Endodermal cell (in vitro differentiated cells): ENCODE data around the gene TBC1D19. TPM values are rescaled to one million over a fixed set of nuclear protein-coding genes. Genes with fewer than 3 reads are reported as not detected.

Experiments used
- DNase-seq: peaks from one replicate; pipeline ENCODE4 v3.0.0-alpha.2; 2017
- H3K27ac ChIP-seq: 2 replicates; pipeline ENCODE4 v1.5.1; 2013; ENCODE audit warnings: mild to moderate bottlenecking, low read depth, low read length, moderate library complexity
- H3K27me3 ChIP-seq: 2 replicates; pipeline ENCODE4 v1.6.1; 2013; ENCODE audit warnings: mild to moderate bottlenecking, low read length, moderate library complexity; ENCODE audit not compliant: insufficient read depth, control insufficient read depth, poor library complexity, severe bottlenecking
- H3K36me3 ChIP-seq: 2 replicates; pipeline ENCODE4 v1.7.0; 2013; ENCODE audit warnings: mild to moderate bottlenecking, low read length, moderate library complexity; ENCODE audit not compliant: control insufficient read depth, insufficient read depth
- H3K4me1 ChIP-seq: one replicate; pipeline ENCODE4 v1.7.0; 2013; ENCODE audit warnings: low read length; ENCODE audit not compliant: control insufficient read depth, insufficient read depth
- H3K4me3 ChIP-seq: 2 replicates; pipeline ENCODE4 v1.5.1; 2013; ENCODE audit warnings: mild to moderate bottlenecking, low read length, moderate library complexity
- H3K9ac ChIP-seq: 2 replicates; pipeline ENCODE4 v1.6.1; 2013; ENCODE audit warnings: mild to moderate bottlenecking, low read length, moderate library complexity; ENCODE audit not compliant: poor library complexity, severe bottlenecking; ENCODE audit errors: extremely low read depth
- H3K9me3 ChIP-seq: 2 replicates; pipeline ENCODE4 v1.6.1; 2013; ENCODE audit warnings: mild to moderate bottlenecking, low read length, moderate library complexity; ENCODE audit not compliant: control insufficient read depth
- H3K27ac Mint-ChIP-seq: 2 replicates; pipeline ENCODE4 v1.8.0; 2020; ENCODE audit warnings: mixed read lengths
- H3K27me3 Mint-ChIP-seq: 2 replicates; pipeline ENCODE4 v1.8.0; 2021; ENCODE audit warnings: mild to moderate bottlenecking, mixed read lengths; ENCODE audit not compliant: insufficient read depth
- H3K36me3 Mint-ChIP-seq: 2 replicates; pipeline ENCODE4 v1.8.0; 2020; ENCODE audit warnings: low read depth, mixed read lengths
- H3K4me1 Mint-ChIP-seq: 2 replicates; pipeline ENCODE4 v1.8.0; 2020; ENCODE audit warnings: mixed read lengths
- H3K4me3 Mint-ChIP-seq: 2 replicates; pipeline ENCODE4 v1.8.0; 2020; ENCODE audit warnings: mild to moderate bottlenecking, moderate library complexity, mixed read lengths
- H3K9me3 Mint-ChIP-seq: 2 replicates; pipeline ENCODE4 v1.8.0; 2020; ENCODE audit warnings: mild to moderate bottlenecking, mixed read lengths
- CTCF ChIP-seq: fragments of 200-600 bp; sonication (generic); conservative IDR thresholded peaks from 2 replicates; pipeline ENCODE4 v1.5.0; 2021; ENCODE audit warnings: antibody characterized with exemption, mild to moderate bottlenecking
- WGBS, 2 experiments: methylation state at CpG; one replicate each; pipeline versions ENCODE4 v1.1.5 to v1.1.7; 2013; ENCODE audit warnings: missing lambda C conversion rate in 2 of 2, mixed read lengths in 1 of 2; ENCODE audit not compliant: insufficient coverage in 1 of 2, insufficient read length in 1 of 2; 5-methylcytosine and 5-hydroxymethylcytosine counted together
- total RNA-seq, 2 donors: library from RNA; stranded (reverse); fragmentation: NEBNext Ultra II Directional in 1 of 2; extraction: Animal tissue kit (Norgen Biotek cat#: 25700) in 1 of 2; gene quantifications; 2 replicates in 1 of 2; 3 replicates in 1 of 2; pipeline ENCODE4 v1.2.1, GENCODE V29; 2021

Gene TBC1D19
- total RNA-seq, 2 donors from 2014 or later = 7.0 to 9.9 TPM

DNA sequence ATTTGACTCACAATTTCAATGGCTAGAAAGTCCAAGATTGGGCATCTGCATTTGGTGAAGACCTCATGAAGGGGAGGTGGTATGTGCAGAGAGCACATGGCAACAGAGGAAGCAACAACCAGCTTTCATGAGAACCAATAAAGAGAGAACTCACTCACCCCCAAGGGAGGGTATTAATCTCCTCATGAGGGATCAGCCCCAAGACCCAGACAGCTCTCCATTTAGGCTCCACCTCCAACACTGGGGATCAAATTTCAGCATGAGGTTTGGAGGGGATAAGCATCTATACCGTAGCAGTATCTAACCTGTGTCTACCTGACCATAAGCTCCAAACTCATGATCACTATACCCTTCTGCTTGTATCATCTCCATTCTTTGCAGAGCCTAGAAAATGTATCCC, 9.3 kb upstream of the TBC1D19 start:
- Mint-ChIP-seq H3K27ac (no peak overlapping the region), H3K27me3 (no peaks in the 10 kb centered on the region), H3K4me1 (peaks cover 6% of the 10 kb centered on the region), H3K9me3 (no peaks in the 10 kb centered on the region), H3K4me3 (no peak overlapping the region), H3K36me3 (no peaks in the 10 kb centered on the region)
- Histone ChIP-seq H3K27me3 (no peaks in the 10 kb centered on the region), H3K27ac (no peak overlapping the region), H3K9ac (no peak overlapping the region), H3K4me3 (no peak overlapping the region), H3K4me1 (no peaks in the 10 kb centered on the region), H3K36me3 (no peaks in the 10 kb centered on the region), H3K9me3 (no peaks in the 10 kb centered on the region)
- DNase-seq = peak; percentile 53
- no peak for TF ChIP-seq CTCF
- 63% methylated on average over 1 of the region's 1 CpG; no CpG with 5 or more reads in 1 of the 2 experiments for WGBS, 2 experiments

- H3K4me1 ChIP-seq = no peaks in the 10 kb centered on the region
- TF ChIP-seq CTCF = no peak
- Mint-ChIP-seq H3K9me3 (no peaks in the 10 kb centered on the region), H3K36me3 (no peaks in the 10 kb centered on the region), H3K4me1 (peaks cover 6% of the 10 kb centered on the region), H3K4me3 (no peak overlapping the region), H3K27ac (no peak overlapping the region), H3K27me3 (peaks cover 5% of the 10 kb centered on the region)
- H3K9me3 ChIP-seq = no peaks in the 10 kb centered on the region
- H3K9ac ChIP-seq = no peak overlapping the region
- 91% methylated on average over 4 to 7 of the region's 7 CpGs for WGBS, 2 experiments
- no peaks in the 10 kb centered on the region for H3K36me3 ChIP-seq
- H3K4me3 ChIP-seq = no peak overlapping the region
- DNase-seq = peak; percentile 52
- H3K27me3 ChIP-seq = no peaks in the 10 kb centered on the region
- no peak overlapping the region for H3K27ac ChIP-seq
Measured at GRCh38 chr4:26576231-26576739, 7.6 kb upstream of the TBC1D19 start.

DNA sequence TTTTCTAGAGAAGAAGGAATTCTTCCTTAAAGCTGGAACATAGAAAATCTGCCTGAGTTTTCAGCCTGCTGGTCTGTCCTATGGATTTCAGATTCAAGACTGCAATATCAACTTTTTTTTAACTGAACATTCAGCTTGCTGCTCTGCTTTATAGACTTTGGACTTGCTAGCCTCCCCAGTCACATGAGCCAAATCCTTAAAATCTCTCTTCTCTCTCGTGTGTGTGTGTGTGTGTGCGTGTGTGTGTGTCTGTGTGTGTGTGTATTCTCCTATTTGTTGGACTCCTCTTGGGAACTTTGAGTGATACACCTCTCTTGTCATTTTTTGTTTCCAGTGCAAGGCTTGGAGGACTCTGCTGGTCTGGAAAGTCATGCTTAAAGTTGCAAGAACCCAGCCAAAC, 6.8 kb upstream of the TBC1D19 start:
- TF ChIP-seq CTCF = no peak
- DNase-seq = no peak
- H3K9ac ChIP-seq = no peak overlapping the region
- Mint-ChIP-seq H3K36me3 (no peaks in the 10 kb centered on the region), H3K27ac (no peak overlapping the region), H3K4me1 (peaks cover 6% of the 10 kb centered on the region), H3K9me3 (no peaks in the 10 kb centered on the region), H3K4me3 (no peak overlapping the region), H3K27me3 (peaks cover 5% of the 10 kb centered on the region)
- no peak overlapping the region for H3K27ac ChIP-seq
- H3K4me1 ChIP-seq = no peaks in the 10 kb centered on the region
- WGBS, 2 experiments = 100% methylated on average over 1 of the region's 2 CpGs; no CpG with 5 or more reads in 1 of the 2 experiments
- no peaks in the 10 kb centered on the region for H3K27me3 ChIP-seq
- H3K36me3 ChIP-seq = no peaks in the 10 kb centered on the region
- H3K4me3 ChIP-seq = no peak overlapping the region
- no peaks in the 10 kb centered on the region for H3K9me3 ChIP-seq
